ENCODE data around the gene ATL2. TPM values are rescaled to one million over a fixed set of nuclear protein-coding genes. Genes with fewer than 3 reads are reported as not detected.

Gene ATL2
- total and polyA plus RNA-seq, 2 of the 8 experiments (the other 6 are each of a cell fraction or from before 2014, with no cell fraction given): 38.8 to 84.6 TPM

DNA sequence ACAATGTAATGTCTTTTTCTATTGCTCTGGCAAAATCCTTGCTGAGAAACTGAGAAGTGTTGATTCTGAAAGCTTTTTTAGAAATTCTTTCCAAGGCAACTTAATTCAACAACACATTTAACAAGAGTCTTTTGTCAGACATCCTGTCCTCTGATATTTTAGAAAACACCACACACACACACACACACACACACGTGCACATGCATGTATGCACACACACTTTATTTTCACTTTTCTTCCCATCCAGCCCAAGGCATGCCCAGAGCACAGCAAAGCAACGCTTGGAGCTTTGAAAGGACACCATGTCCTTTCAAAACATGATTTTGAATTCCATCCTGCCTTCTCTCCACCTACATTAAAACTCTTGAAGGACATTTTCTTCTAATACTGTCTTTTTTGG lies 116.1 kb downstream of the ATL2 start (continued):
- TF ChIP-seq CTBP2 (IDR thresholded peaks at IDR 0.05; ENCODE audit: borderline replicate concordance, insufficient read depth, insufficient read length, low read length) (no peak), YY1 (IDR thresholded peaks at IDR 0.05; ENCODE audit: low read depth, low read length) (no peak), ASH2L (IDR thresholded peaks at IDR 0.05; ENCODE audit: low read length) (no peak), CHD1 (IDR thresholded peaks at IDR 0.05; ENCODE audit: low read depth, low read length) (no peak), MAFK (IDR thresholded peaks at IDR 0.05; ENCODE audit: low read depth, low read length) (no peak), SAP30 (IDR thresholded peaks at IDR 0.05; ENCODE audit: insufficient read depth, insufficient replicate concordance, low read length) (no peak), EGR1 (IDR thresholded peaks at IDR 0.05; ENCODE audit: borderline replicate concordance, low read depth, low read length) (no peak)

Data from H1 (cell line).